Stimulated activated CD4-positive, alpha-beta T cell treated with anti-CD3 and anti-CD28 coated beads, Interleukin-1b, Interleukin-23, amount 100 ng/mL, for 4 hours (primary cell): ENCODE results near the gene TBC1D19.
"Not testable (repeated sequence)": the region's sequence is repeated elsewhere in the genome, so short reads cannot be mapped to it uniquely, and the experiment has no call there.

Experiments used
- DNase-seq, 2 donors: peaks; one replicate each; pipeline ENCODE4 v3.0.0-alpha.2; 2020; ENCODE audit warnings: low read depth in 2 of 2

The TBC1D19 gene

DNA sequence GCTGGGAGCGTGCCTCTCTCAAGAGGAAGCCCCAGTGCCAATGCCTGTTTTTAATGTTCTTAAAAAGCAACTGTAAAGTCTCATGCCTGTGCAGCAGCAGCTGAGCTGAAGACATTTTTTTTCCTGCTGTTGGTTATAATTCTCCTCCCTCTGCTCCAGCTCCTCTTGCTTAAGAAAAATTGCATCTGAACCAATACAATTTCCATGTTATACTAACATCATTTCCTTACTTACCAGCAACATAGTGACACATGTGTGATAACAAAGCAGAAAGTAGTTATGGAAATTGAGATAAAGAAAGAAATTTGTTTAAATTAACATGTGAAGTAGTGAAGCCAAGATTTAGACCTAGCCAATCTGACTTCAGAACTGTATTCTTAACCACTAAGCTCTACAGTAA is 101.4 kb downstream of the TBC1D19 start:
- no peak for DNase-seq

DNA sequence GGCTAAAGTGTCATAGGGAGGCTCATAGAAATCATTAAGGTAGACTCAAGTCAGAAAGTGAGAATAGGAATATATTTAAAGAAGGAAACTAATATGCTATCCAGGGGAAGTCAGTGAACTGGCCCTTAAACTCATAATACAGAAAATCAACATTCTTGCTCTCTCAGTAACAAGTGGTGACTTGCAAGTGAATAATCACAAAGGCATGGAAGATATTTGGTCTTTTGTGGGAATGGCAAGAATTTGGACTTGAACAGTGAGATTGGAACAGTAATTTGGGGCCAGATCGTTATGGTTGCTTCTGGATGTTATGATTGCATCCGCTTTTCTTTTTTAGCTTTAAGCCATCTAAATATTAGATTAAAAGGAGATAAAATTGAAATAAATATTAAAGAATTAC is 103.8 kb downstream of the TBC1D19 start:
- no peak for DNase-seq

DNA sequence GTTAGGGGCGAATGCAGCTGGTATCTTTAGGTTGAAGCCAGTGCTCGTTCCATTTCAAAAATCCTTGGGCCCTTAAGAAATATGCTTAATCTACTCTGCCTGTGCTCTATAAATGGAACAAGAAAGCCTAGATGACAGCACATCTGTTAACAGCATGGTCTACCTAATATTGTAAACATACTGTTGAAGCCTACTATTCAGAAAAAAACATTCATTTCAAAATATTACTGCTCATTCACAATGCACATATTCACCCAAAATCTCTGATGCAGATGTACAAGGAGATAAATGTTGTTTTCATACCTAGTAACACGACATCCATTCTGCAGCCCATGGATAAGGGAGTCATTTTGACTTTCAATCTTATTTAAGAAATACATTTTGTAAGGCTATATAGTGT is 106.6 kb downstream of the TBC1D19 start:
- DNase-seq, result no peak

DNA sequence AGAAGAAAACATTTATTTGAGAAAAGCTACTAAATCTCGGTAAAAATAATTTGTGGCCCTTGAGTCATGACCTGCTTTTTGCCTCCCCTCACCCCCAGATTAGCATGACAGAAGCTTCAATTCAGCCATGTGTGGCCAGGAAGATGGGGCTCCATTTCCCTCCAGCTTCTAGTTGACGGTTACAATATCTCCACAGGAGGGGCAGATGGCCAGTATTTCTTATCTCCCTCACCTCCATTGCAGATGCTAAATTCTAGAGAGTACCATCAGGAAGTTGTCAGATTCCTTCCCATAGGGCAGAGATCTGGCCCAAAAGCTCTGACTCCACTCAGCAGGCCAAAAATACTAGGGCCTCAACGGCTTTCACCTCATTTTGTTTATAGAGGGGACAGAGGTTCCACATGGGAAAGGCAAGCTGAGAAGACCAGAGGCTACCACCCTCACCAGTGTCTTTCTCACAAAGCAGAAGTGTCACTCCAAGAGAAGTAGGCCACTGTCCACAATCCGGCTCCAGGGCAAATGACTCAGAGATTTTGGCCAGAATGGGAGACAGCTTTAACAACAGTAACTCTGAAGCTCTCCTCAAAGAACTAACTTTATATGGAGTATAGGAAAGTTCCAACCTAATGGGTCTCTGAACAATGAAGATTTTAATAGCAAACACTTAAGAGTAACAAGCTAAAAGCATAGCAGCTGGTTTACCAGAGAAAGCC is 108.3 kb downstream of the TBC1D19 start:
- DNase-seq, result no peak

DNA sequence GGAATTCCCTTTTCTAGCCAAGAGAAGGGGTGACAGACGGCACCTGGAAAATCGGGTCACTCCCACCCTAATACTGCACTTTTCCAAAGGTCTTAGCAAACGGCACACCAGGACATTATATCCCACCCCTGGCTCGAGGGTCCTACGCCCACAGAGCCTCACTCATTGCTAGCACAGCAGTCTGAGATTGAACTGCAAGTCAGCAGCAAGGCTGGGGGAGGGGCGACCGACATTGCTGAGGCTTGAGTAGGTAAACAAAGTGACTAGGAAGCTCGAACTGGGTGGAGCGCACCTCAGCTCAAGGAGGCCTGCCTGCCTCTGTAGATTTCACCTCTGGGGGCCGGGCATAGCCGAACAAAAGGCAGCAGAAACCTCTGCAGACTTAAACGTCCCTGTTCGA is 110.2 kb downstream of the TBC1D19 start:
- not testable (repeated sequence) for DNase-seq

DNA sequence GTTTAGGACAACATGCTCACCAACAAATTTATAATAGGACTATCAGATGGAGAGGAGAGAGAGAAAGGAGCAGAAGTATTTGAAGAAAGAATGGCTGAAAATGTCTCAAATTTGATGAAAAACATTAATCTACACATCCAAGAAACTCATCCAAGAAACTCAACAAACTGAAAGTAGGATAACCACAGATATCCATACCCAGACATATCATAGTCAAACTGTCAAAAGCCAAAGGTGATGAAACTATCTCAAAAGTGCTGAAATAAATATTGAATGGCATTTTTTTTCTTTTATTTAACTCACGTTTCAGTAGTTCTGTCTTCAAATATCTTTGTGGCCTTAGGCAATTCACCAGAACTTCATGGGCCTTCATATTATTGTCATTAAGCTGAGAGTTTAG is 116.2 kb downstream of the TBC1D19 start:
- no peak for DNase-seq

DNA sequence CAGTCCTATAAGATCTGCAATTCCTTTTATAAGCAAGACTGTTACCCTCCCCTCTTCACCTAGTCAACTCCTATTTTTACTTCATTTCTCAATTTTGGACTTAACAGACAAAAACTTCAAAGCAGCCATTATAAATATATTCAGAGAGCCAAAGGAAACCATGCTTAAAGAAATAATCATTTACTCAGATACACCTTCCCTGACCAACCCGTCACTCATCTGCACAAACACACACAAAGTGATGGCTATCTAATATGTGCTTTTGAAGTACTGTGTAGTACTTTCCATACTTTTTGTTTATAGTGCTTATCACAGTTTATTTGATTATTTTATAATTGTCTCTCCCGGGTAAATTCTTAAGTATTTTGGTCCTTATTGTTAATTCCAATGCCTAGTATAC is 117.2 kb downstream of the TBC1D19 start:
- no peak for DNase-seq

DNA sequence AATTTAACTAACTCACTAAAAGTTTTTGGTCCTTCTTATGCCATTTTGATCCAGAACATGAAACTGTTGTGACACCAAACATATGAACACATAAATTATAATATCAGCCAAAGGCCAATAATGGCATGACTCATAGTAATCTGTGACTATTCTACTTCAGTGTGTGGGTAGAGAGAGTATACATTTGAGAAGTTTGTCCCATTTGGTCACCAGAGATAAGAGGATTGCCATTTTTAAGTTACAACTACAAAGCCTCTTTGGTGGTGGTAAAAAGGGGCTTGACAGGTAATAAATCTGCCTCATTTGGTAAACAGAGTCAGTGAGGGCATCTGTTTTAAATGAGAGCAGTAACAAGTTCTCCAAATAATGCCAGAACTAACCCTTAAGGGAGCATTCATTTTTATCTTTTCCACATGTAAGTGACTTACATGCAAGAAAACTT is 117.9 kb downstream of the TBC1D19 start:
- DNase-seq, result no peak

DNA sequence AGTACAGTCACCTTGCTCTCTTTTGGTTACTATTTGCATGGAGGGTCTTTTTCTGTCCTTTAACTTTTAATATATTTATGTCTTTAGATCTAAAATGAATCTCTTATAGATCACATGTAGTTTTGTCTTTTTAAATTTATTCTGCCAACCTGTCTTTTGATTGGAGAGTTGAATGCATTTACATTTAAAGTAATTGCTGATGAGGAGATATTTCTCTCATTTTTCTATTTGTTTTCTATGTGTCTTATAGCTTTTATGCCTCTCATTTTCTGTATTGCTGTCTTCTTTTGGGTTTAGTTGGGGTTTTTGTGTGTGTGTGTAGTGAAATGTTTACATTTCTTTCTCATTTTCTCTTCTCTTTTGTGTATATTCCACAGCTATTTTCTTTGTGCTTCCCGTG is 123.5 kb downstream of the TBC1D19 start:
- no peak for DNase-seq

DNA sequence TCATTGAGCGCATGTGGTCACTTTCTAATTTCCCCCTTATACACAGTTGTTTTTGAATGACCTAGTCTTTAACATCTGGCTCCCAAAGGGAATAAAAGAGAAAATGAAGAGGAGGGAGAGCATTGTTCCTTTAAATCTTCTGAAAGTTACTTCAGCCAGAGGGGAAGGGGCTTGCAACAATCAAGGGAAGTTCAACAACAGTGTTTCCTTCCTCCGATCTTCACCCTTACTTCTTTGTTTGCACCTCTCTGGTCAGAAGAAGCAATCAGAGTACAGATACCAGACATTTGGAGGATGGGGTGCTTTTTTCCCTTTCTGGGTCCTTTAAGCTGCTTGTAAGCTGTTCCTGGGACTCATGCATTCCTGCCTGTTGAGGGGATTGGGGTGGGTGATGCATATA is 125.4 kb downstream of the TBC1D19 start:
- DNase-seq, result no peak

DNA sequence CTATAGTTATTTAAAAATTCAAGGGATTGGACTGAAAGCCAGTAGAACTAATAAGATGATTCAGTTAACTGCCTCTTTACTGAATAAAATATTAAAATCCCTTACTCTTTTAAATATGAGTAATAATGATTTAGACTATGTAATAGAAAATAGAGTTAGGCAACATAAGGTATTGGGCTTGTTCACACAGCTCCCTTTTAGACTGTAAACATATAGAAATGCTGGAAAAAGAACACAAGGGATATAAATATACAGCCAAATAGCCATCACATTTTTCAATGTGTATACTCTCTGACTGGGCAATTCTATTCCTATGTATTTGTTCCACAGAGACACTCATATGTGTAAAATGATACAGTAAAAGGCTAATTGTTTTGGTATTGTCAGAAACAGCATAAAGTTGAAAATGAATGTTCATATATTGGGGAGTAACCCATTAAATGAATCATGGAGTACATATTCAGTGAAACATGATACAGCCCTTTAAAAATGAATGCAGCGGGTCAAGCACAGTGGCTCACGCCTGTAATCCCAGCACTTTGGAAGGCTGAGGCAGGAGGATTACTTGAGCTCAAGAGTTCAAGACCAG is 129.8 kb downstream of the TBC1D19 start:
- DNase-seq, result no peak

DNA sequence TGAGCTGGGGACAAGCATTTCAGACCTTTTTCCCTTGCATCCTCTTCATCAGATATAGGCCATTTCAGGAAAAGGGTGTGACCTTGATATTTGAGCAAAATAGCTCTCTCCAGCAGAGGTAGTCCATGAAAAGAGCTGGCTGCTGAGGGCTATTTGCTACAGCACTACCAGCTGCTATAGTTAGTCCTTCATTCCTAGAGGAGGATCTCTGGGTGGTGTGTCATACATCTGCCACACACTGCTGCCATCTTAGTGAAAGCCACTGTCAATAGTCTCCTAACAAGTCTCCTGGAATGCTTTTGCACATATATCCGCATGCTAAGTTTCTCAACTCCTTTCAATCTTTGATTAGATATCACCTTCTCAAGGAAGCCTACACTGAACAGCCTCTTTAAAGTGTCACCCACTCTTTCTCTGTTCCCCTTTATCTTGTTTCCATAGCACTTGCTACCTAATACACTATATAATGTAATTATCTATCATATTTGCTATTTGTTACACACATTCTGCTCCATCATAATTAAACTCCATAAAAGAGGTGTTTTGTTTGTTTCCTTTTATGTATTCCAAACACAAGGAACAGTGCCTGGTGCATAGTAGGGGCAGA is 131.9 kb downstream of the TBC1D19 start:
- DNase-seq, result no peak

DNA sequence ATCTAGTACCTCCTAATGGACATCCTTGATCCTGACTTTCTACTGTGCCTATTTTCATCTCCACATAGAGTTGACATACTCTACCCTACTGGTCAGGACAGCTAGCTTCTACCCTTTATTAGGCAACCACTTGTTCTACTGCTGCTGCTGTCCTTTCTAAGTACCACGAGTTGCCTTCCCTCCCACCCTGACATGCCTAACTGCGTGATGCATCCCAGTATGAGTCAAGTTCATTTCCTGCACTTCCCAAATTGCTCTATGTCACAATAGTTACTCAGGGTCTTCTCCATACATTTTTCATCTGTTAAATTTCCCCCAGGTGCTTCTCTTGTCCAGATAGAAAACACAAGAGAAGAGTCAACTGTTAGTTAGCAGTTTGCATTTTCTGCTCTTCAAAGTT is 133.4 kb downstream of the TBC1D19 start:
- DNase-seq, result no peak

DNA sequence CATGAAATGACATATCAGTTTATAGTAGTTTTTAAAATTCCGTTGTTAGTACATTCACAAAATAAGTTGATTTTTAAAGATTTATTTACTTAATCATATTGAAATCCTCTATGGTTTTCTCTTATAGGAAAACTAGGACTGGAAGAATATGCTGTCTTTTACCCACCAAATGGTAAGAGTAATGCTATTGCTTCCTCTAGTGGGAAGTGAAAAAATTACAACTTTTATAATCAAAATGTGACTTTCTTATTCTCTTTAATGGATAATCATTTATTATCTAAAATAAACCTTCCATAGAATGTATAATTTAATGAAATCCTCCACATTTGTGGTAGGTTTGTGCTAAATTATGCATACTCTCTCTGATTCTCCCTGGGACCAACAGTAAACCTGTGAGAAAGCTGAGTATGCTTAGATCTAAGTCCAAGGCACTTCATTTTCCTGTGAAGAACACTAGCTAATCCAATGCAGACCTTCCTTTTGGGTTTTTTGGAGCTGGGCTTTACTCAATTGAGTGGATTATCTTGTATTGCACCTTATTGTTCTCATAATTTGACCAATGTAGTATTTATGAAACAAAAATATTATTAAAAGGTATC is 136.2 kb downstream of the TBC1D19 start:
- no peak for DNase-seq

DNA sequence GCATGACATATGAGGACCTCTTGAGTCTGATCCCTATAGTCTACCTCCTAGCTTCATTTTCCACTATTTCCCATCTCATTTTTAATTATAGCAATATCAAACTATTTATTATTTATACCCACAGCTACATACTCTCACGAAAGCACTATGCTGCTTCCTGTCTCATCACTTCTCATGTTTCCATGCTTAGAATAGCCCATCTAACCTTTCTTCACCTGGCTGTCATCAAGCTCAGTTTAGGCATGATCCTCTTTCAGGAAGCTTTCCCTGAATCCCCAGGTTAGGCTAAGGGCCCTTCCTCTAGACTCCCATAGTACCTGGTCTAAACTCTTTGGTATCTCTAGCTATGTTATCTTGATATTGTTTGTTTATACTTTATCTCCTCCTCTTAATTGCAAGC is 137.8 kb downstream of the TBC1D19 start:
- no peak for DNase-seq

DNA sequence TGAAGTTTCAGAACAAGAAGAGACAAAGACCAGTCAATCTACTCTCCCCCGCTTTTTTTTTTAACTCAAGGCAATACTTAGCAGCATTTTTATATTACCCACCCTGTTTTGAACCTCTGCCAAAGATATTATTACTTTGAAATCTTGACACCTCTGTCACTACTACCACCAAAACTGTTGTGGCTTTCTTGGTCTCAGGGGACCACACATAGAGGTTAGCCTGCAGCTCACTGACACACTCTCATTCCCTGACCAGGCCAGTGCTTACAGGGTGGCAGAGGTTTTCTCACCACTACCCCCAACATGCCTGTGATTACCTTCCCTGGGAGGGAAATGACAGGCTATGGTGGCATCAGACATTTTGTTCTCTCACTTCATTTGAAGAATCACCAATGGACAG is 139.3 kb downstream of the TBC1D19 start:
- no peak for DNase-seq

DNA sequence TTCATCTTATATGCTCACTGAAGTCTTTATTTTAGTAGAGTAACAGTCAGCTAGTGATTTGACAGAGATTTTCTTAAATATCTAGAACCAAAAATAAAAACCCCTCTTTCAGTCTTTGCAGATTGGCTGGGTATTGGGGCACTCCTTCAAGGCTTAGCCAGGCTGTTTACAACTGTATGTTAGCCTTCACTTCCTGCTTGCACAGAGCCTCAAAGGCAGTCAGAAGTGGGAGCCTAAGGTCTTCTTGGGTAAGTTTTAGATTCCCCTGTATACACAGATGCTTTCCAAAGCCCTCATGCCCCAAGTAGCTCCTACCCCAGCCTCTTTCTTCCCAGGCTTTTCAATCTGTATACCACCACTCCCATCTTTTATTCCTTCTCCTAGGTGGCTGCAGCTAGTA is 140.7 kb downstream of the TBC1D19 start:
- DNase-seq, result no peak

DNA sequence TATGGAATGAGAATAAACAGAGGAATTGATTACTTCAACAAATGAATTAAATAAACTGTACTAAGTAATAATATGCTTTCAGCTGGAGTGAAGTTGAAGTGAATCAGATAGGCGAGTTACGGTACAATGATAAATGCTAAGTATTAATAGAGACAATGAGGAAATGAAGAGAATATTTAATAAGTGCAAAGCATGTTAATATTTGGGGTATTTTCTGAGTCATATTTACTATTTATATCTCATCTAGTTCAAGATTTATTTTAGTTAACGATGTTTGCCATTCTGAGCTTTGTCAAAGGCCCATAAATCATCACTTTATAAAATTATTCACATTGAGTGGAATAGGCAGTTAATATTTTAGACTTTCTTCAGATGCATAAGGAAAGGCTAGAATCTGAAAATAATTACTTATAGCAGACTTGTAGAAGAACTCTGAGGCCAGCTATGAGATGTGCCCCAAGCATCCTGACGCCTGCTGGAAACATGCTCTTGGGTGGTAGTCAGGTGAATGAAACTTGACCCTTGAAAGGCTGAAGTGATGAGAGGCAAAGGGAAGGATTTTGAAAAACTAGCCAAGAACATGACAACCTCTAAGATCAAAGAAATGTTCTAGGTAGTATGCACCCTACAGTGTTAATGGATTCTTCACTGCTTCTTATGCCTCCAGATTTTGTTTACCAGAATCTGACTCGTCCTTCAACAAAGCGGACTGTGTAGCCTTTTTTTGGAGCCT is 142.9 kb downstream of the TBC1D19 start:
- no peak for DNase-seq

DNA sequence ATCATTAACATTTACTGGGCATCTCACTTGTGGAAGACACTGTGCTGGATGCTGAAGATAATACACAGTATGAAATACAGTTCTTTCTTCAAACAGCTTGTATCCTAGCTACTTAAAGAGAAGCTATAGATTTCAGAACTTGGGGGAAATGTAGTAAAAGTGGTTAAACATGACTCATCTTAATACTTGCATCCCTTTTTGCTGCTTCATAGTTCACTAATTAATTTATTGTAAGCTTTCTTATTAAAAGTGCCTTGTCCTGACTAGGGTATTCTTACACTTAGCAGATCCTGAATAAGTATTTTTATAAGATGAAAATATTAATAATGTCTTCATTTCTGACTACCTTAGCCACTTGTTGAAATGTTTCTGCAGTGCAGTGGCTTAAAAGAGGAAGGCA is 144.0 kb downstream of the TBC1D19 start:
- DNase-seq, result no peak

DNA sequence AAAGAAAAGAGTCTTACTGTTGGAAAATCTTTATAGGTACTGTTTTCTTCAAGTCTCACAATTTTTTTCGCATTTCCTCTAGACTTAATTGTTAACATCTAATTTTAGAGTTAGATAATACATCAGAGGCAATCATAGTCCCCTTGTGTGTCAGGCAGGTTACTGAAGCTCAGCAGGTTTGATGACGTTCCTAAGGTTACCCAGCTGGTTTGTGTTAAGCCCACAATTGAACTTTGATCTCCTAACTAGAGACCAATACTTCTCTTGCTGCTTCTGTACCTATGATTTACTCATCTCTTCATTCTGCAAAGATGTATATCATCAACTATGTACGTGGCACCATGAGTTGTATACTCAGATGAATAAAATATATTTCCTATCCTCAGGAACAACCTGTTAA is 145.1 kb downstream of the TBC1D19 start:
- no peak for DNase-seq

DNA sequence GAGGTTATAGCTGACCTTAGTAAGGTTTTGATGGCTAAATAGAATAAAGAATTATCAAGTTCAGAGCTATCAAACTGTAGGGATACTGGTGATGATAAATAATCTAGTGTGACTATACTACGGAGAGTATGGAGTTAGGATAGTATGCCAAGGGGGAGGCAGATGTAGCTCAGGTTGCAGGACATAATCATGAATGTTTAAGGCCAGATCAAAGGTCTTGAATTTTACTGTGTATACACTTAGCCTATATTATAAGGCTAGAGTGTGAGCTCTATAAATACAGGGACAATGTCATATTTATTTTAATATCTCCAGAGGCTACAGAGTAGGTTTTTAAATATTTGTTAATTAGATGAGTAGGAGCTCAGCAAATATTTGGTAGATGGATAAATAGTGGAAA is 145.7 kb downstream of the TBC1D19 start:
- DNase-seq, result no peak

DNA sequence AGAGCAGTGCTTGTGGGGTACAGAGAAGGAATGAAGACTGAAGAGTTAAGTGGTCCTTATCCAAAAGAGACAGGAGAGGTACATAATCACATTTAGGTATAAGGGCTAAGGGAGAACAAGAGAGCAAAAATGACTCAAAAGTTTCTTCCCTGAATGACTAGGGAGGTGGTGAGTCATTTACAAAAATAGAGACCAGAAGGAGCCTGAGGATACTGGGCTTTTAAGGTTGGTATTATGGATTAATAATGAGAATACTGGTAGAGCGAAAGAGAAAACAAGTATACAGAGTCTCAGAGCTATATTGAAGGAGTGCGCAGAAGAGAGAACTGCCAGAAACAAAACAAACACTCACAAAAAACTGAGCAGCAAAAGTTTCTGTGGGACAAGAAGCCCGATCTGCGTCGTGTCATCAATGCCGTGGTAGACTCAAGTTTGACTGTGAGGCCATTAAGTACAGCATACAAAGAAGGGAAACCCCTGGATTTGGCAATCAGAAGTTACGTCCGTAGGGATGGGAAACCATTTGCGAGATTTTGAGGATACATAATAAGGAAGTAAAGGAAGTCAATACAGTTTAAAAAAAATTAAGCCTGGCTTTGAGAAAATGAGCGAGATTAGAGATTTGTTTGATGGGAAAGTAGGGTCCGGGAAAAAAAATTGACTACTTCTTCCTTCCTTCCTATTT is 147.6 kb downstream of the TBC1D19 start:
- no peak for DNase-seq
